Endometrial microvascular endothelial cells (primary cell): ENCODE data around the gene SH3YL1. TPM values are rescaled to one million over a fixed set of nuclear protein-coding genes. Genes with fewer than 3 reads are reported as not detected.

Experiments used
- in situ Hi-C: cut with HindIII; loops from 2 replicates; pipeline ENCODE4 v1.10.0; 2017; ENCODE audit warnings: low sequenced_read_pairs, low pct_unique_long_range_greater_than_20kb; ENCODE audit errors: inconsistent ontology term
- total RNA-seq: library from RNA; depleted of rRNA; stranded (reverse); fragments of >200 nt; gene quantifications from one replicate; pipeline ENCODE4 v1.2.3, GENCODE V29; 2015; ENCODE audit errors: inconsistent ontology term

The SH3YL1 gene, protein sequence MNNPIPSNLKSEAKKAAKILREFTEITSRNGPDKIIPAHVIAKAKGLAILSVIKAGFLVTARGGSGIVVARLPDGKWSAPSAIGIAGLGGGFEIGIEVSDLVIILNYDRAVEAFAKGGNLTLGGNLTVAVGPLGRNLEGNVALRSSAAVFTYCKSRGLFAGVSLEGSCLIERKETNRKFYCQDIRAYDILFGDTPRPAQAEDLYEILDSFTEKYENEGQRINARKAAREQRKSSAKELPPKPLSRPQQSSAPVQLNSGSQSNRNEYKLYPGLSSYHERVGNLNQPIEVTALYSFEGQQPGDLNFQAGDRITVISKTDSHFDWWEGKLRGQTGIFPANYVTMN
- total RNA-seq, result 15.2 TPM

DNA sequence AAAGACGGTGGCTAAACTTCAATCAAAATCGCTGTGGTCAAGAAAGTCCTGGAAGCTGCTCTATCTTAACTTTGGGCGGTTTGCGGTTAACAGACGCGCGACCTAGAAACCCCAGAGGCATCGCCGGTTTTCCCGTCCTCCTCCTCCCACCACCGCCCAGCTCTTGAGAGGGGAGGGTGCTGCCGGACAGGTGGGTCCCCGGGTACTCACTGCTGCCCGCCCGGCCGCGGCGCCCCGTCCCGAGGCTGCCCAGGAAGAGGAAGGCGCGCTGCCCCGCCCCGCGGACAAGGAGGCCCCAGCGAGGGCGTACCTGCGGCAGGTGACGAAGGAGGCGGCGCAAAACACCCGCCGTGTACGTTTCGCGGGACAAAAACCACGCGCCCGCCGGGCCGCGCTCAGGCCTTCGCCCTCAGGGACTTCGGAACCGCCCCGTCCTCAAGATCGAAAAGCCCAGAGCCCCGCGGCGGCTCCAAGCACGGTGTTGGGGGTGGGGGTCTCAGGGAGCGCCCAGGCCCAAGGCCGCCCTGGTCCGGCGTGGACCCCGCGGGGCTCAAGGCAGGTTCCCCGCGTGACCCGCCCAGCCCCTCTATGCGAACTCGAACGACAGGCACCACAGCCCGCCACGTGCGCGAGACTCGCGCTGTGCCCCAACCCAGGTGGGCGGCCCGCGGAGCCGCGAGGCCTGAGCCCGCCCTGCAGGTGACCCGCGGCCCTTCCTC, at the start of gene SH3YL1:
SH3YL1 (minus strand) TSS at position 259 of the 719 bp plus-strand sequence; CDS start at position 211, 48 bp downstream.
- in situ Hi-C loops, result no loop called here

DNA sequence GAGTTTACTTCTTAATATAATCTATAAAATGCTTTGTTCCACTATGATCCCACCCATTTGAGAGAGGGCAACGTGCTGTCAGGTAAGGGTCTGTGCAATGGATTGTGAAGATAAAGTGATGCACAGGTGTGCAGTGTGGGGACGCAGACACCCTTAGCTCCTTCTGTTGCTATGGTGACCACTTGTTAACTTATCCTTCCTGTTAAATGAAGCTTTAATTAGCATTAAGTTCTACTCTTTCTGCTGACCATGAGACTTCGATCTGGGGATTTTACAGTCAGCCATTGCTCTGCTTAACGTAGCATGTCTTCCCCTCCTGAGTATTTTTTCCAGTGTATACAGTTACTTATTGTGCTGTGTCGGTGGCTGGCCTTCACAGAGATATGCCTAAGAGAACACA, 47.2 kb upstream of the SH3YL1 start:
- in situ Hi-C loops, result no loop called here

DNA sequence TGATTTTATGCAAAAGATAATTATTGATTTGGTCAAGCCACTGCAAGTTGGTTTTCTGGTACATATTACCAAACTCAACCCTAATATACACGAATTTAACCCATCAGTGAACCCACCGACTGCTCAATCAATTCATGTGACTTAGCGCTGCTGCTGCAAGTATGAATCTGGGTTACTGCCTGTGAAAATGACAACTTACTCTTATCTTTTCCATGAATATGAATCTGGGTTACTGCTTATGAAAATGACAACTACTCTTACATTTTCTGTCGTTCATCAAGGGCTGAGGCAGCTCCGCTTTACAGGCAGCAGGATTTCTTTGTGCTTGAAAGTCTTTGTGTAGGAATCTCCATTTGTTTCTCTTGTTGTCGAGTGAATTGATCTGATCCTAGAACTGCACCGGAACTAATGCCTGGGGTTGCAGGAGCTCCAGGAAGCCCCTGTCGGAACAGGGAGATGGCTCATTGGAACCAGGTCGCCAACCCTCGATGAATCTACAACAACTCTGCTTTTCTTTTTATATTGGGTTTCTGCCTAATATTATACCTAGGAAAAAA, 46.2 kb upstream of the SH3YL1 start:
- in situ Hi-C loops, result no loop called here

- in situ Hi-C loops, result no loop called here
These were observed 45.5 kb upstream of the SH3YL1 start for GRCh38 chr2:309148-309953.

DNA sequence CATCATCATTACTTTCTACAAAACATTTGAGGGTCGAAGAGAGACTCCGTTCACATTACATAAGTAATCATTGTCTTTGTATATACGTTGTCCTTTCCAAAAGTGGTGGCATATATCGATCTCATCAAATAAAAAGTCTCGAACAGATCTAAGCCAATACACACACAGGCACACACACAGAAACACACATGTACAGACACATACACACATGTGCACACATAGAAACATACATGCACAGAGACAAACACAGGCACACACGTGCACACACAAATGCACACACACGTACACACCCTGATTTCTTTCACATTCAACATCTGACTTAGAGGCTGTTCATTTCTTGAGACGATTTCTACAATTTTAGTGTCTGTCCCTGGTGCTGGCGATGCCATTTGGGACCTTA, 41.5 kb upstream of the SH3YL1 start:
- in situ Hi-C loops, result no loop called here

GRCh38 chr2:296354-296753, 32.5 kb upstream of the SH3YL1 start:
- in situ Hi-C loops, result no loop called here

DNA sequence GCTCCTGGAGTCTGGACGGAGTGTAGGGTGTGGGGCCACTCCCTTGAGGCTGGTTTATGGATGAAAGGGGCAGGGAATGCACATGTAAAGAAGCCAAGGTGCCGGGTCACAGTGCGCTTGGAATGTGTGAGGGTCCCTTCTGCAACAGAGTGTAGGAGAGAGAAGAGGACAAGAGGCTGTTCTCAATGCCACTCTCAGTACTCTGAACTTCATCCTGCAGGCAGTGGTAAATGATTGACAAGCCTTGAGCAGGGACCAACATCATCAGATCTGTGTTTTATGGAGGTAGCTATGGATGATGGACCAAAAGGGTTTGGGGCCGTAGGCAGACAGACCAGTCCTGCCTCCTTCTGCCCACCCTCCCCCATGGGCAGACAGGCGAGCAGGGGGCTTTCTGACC, 31.3 kb upstream of the SH3YL1 start:
- in situ Hi-C loops, result no loop called here

DNA sequence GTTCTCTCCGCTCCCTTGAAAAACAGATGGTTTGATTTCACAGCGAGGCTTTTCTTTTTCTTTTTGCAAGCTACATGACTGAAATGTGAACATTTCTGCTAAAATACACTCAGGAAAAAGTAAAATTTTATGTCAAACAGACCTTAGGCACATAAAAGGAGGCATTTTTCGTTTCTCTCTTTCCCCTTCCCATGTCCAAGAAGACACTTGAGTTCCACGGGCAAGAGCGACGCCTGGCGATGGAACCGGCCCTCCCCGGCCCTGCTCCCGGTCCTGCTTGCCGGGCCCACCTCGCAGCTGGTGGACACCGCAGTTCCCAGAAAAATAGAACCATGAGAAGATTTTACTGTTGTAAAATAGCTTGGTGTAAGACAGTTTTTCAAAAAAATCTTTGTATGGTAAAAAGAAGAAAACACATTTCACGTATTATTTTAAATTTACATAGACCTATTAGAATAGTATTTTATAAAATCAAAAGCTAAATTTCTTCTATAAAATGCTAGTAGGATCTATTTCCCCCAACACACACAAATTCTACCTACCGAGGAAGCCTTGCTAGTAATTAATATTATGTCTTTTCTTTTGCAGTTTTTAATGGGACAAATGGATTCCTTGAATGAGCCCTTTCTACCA, 26.4 kb upstream of the SH3YL1 start:
- in situ Hi-C loops, result no loop called here

DNA sequence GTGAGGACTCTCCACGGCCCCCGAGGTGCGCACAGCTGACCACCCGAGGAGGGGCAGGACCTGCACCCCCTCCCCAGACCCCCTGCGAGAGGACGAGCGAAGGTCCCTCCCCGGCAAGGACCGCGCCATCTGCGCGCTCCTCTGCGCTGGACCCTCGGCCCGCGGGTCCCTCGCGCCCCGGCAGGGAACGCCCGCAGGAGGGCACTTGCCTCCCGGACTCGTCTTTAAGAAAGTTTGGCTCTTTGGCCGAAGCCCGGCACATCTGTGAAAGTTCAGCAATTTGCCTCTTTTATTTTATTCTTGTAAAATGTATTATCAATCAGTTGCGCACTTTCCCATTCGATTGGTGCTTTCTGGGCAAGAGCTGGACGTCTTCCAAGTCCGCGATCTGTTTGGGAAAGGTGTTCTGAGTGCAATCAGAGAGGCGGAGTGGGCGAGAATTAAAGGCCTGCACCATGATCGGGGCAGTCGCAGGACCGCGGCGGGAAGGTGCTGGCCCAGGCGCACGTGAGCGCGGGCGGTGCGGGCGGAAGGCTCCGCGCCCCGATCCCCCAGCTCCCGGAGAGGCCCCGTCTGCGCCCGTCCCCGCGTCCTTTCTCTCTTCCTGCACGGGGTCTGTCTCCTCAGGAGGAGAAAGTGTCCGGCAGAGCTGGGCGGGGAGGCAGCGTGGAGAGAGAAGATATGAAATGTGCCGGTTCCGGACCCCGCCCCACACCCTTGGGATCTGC, 25.7 kb upstream of the SH3YL1 start:
- in situ Hi-C loops, result no loop called here

- in situ Hi-C loops, result no loop called here
These were observed 25.0 kb upstream of the SH3YL1 start for GRCh38 chr2:288758-289361.

GRCh38 chr2:287911-288757, 24.3 kb upstream of the SH3YL1 start, which contains the start of gene ALKAL2:
ALKAL2 (minus strand) TSS chr2:288091; CDS start chr2:287835, 256 bp downstream.
- in situ Hi-C loops, result no loop called here

GRCh38 chr2:287471-287885, 23.6 kb upstream of the SH3YL1 start:
- in situ Hi-C loops, result no loop called here

DNA sequence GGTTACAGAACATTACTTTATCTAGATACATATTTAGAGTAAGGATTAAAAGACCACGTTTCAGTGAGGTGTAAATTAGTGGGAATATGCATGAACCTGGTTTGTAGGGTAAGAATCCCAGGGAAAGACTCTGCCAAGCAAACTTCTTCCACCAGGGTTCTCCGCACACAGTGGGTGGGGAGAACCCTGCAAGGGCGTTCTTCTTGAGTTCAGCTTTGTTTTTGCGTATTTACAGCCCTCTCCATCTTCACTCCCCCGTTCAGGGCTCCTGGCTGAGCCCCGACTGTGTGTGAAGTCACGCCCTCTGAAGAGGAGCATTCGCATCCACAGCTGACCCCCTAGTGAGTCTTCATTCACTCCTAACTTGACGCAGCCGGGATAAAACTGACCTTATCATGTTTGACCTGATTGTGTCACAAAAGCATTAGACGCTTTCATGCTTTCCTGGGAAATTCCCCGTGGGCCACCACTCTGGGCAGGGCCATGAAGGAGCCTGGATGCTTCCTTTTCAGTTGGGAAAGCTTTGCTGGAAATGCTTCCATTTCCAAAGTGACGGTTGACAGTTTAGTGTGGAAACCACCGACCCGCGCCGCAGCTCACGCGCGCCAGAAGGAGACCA, 23.1 kb upstream of the SH3YL1 start:
- in situ Hi-C loops, result no loop called here

DNA sequence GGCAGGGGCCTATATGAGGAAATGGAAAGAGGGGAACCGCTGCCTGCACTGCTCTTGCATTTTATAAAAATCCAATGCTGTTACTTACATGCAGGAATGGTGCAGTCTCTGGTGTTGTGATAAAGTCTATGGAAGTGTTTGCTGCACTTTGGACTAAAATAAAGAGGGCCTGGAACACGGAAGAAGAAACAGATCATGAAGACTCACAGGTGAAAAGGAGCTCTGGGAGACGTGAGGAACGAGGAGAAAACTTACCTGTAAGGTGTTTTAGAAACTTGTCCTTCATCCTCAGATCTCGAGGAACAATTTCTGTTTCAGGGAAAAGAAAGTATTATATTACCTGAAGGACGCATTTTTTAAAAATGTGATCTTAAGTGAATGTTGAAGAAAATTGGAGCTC, 22.2 kb upstream of the SH3YL1 start:
- in situ Hi-C loops, result no loop called here

DNA sequence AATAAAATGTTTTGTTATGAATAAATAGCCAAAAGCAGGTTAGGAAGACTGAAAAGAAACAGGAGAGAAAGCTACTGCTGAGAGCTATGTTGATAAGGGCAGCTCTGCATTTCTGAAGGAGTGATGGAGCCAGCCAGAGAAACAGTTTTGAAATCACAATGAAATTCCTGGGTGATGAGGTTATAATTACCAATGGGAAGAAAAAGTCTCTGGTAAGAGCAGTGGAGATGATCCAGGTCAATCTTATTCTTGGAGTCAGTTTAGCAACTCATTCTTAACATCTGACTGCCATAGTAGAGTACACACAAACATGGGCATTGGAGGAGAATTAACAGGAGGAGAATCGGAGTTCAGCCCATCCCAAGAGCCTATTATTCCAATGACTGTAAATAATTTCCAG, 21.7 kb upstream of the SH3YL1 start:
- in situ Hi-C loops, result no loop called here

DNA sequence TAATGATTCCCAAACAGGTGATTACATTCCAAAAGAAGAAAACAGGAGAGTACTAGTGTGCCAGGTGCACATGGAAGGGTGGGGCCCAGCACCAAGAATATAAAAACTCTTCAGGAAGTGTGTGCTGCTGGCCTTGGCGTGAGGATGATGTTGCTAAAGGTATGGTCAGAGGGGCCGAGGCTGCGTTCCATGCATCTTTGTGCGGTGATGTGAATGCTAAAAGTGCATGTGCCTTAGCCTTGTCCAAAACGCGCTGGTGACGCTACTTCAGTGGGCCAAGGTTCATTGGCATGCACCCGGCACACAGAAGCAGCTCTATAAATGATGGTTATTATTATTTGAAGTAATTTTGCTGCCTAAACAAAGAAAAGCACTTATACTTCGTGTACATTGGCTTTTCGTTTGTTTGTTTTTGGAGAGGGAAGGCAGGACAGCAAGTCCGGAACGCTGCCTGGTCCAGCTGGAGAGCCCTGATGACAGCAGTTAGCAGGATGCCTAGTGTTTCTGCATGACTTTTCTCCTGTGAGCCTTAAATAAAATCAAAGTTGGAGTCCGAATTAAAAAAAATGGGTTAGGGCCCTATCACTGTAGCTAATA, 21.2 kb upstream of the SH3YL1 start:
- in situ Hi-C loops, result no loop called here
